LHCN-M2 (cell line): ENCODE data around the gene AMDHD2. TPM values are rescaled to one million over a fixed set of nuclear protein-coding genes. Genes with fewer than 3 reads are reported as not detected.
"Not testable (repeated sequence)": the region's sequence is repeated elsewhere in the genome, so short reads cannot be mapped to it uniquely, and the experiment has no call there.

Experiments
- DNase-seq: peaks from one replicate; pipeline ENCODE4 v3.0.0-alpha.2; 2012; ENCODE audit warnings: low read depth
- total RNA-seq: library from RNA; depleted of rRNA; stranded (reverse); fragments of >200 nt; gene quantifications from 2 replicates; pipeline ENCODE4 v1.2.3, GENCODE V29; 2014; rRNA removed

Gene AMDHD2
- total RNA-seq, 1 experiment from 2014 or later = 54.6 TPM

GRCh38 chr16:2572704-2573103 is 52.5 kb downstream of the AMDHD2 start:
- not testable (repeated sequence) for DNase-seq

DNA sequence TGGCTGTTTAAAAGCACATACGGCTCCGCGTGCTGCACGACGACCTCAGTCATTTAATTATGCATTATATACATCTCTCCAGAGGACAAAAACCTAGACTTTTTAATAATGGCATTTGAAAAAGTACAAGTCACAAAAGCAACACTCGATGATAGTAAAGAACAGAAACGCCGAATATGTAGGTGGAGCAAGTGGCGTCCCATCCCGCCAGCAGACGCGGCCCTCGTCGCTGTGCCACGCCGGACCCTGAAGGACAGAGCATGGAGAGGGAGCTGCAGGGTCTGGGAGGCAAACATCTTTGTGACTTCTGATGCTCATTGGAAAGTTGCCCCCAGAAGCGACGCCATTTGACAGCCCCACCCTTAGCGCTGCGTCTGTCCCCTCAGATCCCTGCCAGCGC is 55.7 kb downstream of the AMDHD2 start:
- DNase-seq = not testable (repeated sequence)

DNA sequence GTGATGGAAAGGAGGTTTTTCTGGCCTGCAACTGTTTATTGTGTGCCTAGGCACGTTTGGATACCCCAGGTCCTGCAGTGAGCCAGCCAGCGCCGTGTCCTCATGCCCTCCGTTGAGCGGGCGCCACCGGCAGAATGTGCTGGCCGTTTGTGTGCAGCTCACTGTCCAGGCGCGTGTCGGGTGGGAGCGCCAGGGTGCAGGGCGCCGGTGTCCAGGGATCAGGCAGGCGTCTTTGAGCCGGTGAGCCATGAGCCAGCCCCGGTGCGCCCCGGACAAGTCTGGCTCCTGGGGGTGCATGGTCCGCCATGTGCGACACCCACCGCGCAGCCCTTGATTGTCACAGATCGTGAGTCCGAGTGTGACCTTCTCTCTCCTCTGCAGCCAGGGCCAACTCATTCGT is 56.9 kb downstream of the AMDHD2 start:
- not testable (repeated sequence) for DNase-seq

GRCh38 chr16:2578905-2579304 is 58.7 kb downstream of the AMDHD2 start:
- DNase-seq = not testable (repeated sequence)

GRCh38 chr16:2580143-2580542 is 60.0 kb downstream of the AMDHD2 start:
- DNase-seq = peak; percentile 12

DNA sequence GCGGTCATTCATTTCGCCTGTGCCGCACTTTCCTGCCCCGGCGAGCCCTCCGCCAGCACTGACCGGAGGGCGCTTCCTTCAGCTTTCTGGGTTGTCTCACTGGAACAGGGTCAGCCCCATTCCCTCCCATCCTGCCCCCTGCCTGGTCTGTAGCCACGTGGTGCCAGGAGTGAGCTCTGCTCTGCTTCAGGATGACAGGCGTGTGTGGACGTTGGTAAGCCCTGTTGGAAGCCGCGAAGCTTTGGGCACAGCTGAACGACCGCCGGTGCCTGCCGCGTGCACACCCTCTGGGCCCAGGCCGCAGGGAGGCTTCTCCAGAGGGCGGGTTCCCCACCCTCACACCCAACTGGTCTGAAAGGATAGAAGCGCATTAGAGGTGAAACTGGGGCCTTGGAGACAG is 60.6 kb downstream of the AMDHD2 start:
- DNase-seq = not testable (repeated sequence)

Other genes starting within 250 kb of the AMDHD2 start
- gene ABCA3, start 179.6 kb upstream of the AMDHD2 start, total RNA-seq = 0.29 and 0.32 TPM in 2 replicates
- gene CCNF, start 90.9 kb upstream of the AMDHD2 start, total RNA-seq = 33.5 and 34.6 TPM in 2 replicates
- 32.0 and 34.4 TPM in 2 replicates for gene TEDC2, start 60.3 kb upstream of the AMDHD2 start, total RNA-seq
- 0.11 TPM in 1 of 2 replicates, not detected in the other for gene NTN3, start 49.1 kb upstream of the AMDHD2 start, total RNA-seq
- 12.5 and 13.3 TPM in 2 replicates for gene TBC1D24, start 45.2 kb upstream of the AMDHD2 start, total RNA-seq
- 31.9 and 42.3 TPM in 2 replicates for gene ATP6V0C, start 6.4 kb upstream of the AMDHD2 start, total RNA-seq
- gene CEMP1, start 11.0 kb downstream of the AMDHD2 start, total RNA-seq = not detected in 2 replicates
- gene PDPK1, start 17.6 kb downstream of the AMDHD2 start, total RNA-seq = 17.9 and 22.7 TPM in 2 replicates
- 39.8 and 40.9 TPM in 2 replicates for gene KCTD5, start 162.2 kb downstream of the AMDHD2 start, total RNA-seq
- gene PRSS27, start 199.9 kb downstream of the AMDHD2 start, total RNA-seq = 1.0 and 1.4 TPM in 2 replicates
- gene SRRM2, start 232.3 kb downstream of the AMDHD2 start, total RNA-seq = 66.8 and 84.7 TPM in 2 replicates